ENCODE data around the gene IFNGR1. TPM values are rescaled to one million over a fixed set of nuclear protein-coding genes. Genes with fewer than 3 reads are reported as not detected.

The IFNGR1 gene
- total RNA-seq, 8 experiments from 2014 or later: 24.6 to 72.7 (median 26.8) TPM

Other genes with a start within 250 kb of the IFNGR1 start
- gene IL20RA, start 174.4 kb downstream of the IFNGR1 start, total RNA-seq: 1 to 10 TPM in 1 of 8 experiments, under 1 TPM in 4, not detected in 3; 0.09 to 3.5 (median 0.17) TPM
- under 1 TPM in 3 of 8 experiments, not detected in 5; 0.08 to 0.14 (median 0.14) TPM for gene IL22RA2, start 45.7 kb downstream of the IFNGR1 start, total RNA-seq